Bronchial epithelial cell (primary cell): ENCODE results near the gene TMEM255B. TPM values are rescaled to one million over a fixed set of nuclear protein-coding genes. Genes with fewer than 3 reads are reported as not detected.

ENCODE experiments used
- DNase-seq: peaks from one replicate; pipeline ENCODE4 v3.0.0-alpha.2; 2010; ENCODE audit warnings: low read depth
- FAIRE-seq: peaks from 2 replicates; lab custom pipeline; 2011; peaks lifted over from hg19 to GRCh38; lab: Jason Lieb, UNC
- H3K27me3 ChIP-seq: 2 replicates; pipeline ENCODE4 v1.5.1; 2011; ENCODE audit warnings: low read length; ENCODE audit not compliant: control insufficient read depth, insufficient read depth
- H3K36me3 ChIP-seq: 2 replicates; pipeline ENCODE4 v1.5.1; 2011; ENCODE audit warnings: low read length; ENCODE audit not compliant: control insufficient read depth, insufficient read depth
- H3K4me3 ChIP-seq: 2 replicates; pipeline ENCODE4 v1.5.1; 2011; ENCODE audit warnings: mild to moderate bottlenecking, low read depth, low read length, control low read depth
- total RNA-seq: library from RNA; depleted of rRNA; stranded (reverse); fragments of >200 nt; gene quantifications from 2 replicates; pipeline ENCODE4 v1.2.1, GENCODE V29; 2014
- TF ChIP-seq, protein P1 (sequence below): IDR thresholded peaks from 2 replicates; pipeline ENCODE4 v1.5.1; 2011; ENCODE audit warnings: mild to moderate bottlenecking, moderate library complexity, low read length, control low read depth, inconsistent platforms; ENCODE audit not compliant: insufficient read depth, severe bottlenecking

TMEM255B gene
- total RNA-seq, 1 donor from 2014 or later = 5.3 TPM

GRCh38 chr13:113849981-113850721 lies 91.1 kb downstream of the TMEM255B start:
- Histone ChIP-seq H3K4me3 (no peak overlapping the region), H3K27me3 (no peaks in the 10 kb centered on the region), H3K36me3 (peaks cover 13% of the 10 kb centered on the region)
- FAIRE-seq (peak; percentile 87), DNase-seq (no peak)
- TF ChIP-seq, protein P1, sequence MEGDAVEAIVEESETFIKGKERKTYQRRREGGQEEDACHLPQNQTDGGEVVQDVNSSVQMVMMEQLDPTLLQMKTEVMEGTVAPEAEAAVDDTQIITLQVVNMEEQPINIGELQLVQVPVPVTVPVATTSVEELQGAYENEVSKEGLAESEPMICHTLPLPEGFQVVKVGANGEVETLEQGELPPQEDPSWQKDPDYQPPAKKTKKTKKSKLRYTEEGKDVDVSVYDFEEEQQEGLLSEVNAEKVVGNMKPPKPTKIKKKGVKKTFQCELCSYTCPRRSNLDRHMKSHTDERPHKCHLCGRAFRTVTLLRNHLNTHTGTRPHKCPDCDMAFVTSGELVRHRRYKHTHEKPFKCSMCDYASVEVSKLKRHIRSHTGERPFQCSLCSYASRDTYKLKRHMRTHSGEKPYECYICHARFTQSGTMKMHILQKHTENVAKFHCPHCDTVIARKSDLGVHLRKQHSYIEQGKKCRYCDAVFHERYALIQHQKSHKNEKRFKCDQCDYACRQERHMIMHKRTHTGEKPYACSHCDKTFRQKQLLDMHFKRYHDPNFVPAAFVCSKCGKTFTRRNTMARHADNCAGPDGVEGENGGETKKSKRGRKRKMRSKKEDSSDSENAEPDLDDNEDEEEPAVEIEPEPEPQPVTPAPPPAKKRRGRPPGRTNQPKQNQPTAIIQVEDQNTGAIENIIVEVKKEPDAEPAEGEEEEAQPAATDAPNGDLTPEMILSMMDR = no peak

DNA sequence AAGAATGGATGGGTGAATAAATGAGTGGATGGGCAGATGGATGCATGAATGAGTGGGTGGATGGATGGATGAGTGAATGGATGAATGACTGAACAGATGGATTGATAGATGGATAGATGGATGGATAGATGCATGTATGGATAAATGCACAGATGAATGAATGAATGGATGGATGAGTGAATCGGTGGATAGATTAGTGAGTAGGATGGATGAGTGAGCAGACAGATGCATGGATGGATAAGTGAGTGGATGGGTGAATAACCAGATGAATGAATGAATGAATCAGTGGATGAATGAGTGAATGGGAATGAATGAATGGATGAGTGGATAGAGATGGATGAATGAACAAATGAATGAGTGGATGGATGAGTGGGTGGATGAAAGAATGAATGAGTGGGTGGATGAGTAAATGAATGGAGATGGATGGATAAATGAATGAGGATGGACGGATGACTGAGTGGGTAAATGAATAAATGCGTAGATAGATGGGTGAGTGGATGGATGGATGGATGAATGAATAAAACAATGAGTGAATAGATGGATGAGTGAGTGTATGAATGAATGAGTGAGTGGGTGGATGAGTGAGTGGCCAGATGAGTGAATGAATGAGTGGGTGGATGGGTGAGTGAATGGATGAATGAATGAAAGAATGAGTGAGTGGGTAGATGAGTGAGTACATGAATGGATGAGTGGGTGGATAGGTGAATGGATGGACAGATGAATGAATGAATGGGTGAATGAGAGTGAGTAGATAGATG lies 91.9 kb downstream of the TMEM255B start:
- FAIRE-seq (peak; percentile 70), DNase-seq (no peak)
- H3K36me3 ChIP-seq = peaks cover 10% of the 10 kb centered on the region
- H3K4me3 ChIP-seq = no peak overlapping the region
- H3K27me3 ChIP-seq = no peaks in the 10 kb centered on the region
- TF ChIP-seq, protein P1 = no peak

DNA sequence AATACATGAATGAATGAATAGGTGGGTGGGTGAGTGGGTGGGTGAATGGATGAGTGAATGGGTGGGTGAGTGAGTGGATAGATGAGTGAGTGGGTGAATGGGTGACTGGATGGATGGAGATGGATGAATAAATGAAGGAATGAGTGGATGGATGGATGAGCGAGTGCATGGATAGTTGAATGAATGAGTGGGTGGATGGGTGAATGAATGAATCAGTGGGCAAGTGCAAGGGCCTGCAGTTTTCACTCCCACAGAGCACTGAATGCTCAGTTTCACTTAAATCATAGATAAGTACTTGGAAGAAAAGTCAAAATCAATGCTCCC lies 92.4 kb downstream of the TMEM255B start:
- DNase-seq (no peak), FAIRE-seq (no peak)
- Histone ChIP-seq H3K27me3 (no peaks in the 10 kb centered on the region), H3K36me3 (peaks cover 8% of the 10 kb centered on the region), H3K4me3 (no peak overlapping the region)
- TF ChIP-seq, protein P1 = no peak

GRCh38 chr13:113851826-113852535 lies 93.0 kb downstream of the TMEM255B start:
- no peak overlapping the region for H3K4me3 ChIP-seq
- no peaks in the 10 kb centered on the region for H3K27me3 ChIP-seq
- no peak for DNase-seq
- FAIRE-seq = no peak
- TF ChIP-seq, protein P1 = no peak
- H3K36me3 ChIP-seq = peaks cover 4% of the 10 kb centered on the region

DNA sequence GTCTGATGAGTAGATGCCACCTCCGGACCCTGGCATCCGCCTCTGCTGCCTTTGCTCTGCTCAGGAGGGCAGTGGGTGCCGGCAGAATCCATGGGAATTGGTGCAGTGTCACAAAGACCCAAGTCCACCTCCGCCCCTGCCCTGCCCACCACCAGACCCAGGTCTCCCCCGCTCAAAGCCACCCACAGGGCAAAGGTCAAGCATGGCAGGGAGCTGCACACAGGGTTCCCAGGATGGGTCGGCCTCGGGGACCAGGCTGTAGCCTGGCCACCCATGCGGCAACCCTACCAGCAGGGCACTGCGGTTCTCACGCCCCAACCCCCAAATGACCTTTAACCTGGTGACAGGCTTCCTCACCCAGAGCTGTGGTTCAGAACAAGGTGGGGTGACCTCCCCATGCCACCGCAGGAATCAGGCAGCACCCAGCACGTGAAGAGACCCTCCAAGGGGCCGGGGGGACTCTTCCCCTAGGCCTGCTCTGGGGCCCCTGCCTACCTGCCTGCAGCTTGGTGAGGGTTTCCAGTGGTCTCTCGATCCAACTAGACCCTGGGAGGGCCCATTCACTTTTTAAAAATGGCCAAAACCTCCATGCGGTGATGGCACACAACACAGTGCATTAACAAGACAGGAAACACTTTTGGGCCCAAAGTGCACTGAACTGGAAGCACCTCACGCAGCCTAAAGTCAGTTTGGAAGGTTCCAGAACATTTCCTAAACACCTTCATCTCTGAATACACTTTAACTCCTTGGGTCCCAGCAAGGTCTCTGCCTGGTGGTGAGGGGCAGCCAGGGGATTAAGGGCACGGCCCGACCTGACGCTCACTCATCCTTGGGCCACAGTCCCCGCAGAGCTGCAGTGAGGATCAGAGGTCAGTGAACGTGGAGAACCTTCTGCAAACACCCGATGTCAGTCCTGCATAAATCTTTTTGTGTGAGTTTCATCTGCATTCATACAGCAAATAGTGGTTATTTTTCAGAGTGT lies 93.8 kb downstream of the TMEM255B start:
- DNase-seq = no peak
- Histone ChIP-seq H3K27me3 (no peaks in the 10 kb centered on the region), H3K36me3 (peaks cover 3% of the 10 kb centered on the region), H3K4me3 (no peak overlapping the region)
- no peak for FAIRE-seq
- TF ChIP-seq, protein P1 = no peak
